Measurements from ENCODE around the gene SEC14L1.
"Not testable (repeated sequence)": the region's sequence is repeated elsewhere in the genome, so short reads cannot be mapped to it uniquely, and the experiment has no call there.

The SEC14L1 gene

DNA sequence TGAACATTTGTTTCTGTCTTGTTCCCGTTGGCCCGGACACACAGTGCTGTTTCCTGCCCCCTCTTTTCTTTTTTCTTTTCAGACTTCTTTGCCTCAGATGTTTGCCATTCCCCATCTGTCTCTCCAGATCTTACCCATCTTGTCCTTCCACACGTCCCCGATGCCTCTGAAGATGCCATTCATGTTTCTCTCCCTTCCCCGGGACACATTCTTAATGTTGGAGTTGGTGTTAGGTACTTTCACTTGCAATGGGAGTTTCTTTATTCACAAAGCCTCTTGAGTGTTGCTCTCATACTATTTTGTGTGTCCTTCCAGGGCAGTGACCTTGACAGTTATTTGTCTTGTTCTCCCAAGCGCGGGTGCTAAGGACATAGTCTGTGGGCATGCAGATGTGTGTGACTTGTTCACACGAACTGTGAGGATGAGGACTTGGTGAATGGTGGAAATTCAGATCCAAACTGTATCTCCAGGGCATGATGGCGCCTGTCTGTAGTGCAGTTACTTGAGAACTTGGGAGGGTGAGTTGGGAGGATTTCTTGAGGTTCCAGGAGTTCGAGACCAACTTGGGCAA, 8.3 kb downstream of the SEC14L1 start:
- no peak for TF ChIP-seq Cebpa-rat (IDR thresholded peaks at IDR 0.05)
- Histone ChIP-seq H3K36me3 (peaks cover 41 to 100% (median 77%) of the 10 kb centered on the region in 11 experiments), H3K4me1 (peaks cover 37 to 79% (median 48%) of the 10 kb centered on the region in 10 experiments), H4K20me1 (peaks cover 0 to 100% (median 43%) of the 10 kb centered on the region in 11 experiments; a peak in 17 of 22 replicates), H3K27me3 (no peaks in the 10 kb centered on the region), H3K27ac (no peak overlapping the region), H3K4me2 (no peak overlapping the region), H3K4me3 (no peak overlapping the region), H3K9ac (no peak overlapping the region), H3K9me3 (replicated peaks in 1 of 11) (no peaks in the 10 kb centered on the region)

- no peak overlapping the region for H3K27ac ChIP-seq
- peaks cover 0 to 100% (median 51%) of the 10 kb centered on the region in 11 experiments; a peak in 19 of 22 replicates for H4K20me1 ChIP-seq
- TF ChIP-seq Cebpa-rat (IDR thresholded peaks at IDR 0.05), result no peak
- peaks cover 35 to 68% (median 45%) of the 10 kb centered on the region in 10 experiments for H3K4me1 ChIP-seq
- H3K27me3 ChIP-seq, result no peaks in the 10 kb centered on the region
- no peak overlapping the region for H3K4me3 ChIP-seq
- H3K9me3 ChIP-seq (replicated peaks in 1 of 11), result no peaks in the 10 kb centered on the region
- peak overlapping the region in 1 of 11 experiments; percentile 31; a peak in 2 of 22 replicates for H3K9ac ChIP-seq
- peak overlapping the region in 5 of 11 experiments; percentile 6 to 31 (median 24); a peak in 8 of 22 replicates for H3K4me2 ChIP-seq
- peaks cover 29 to 98% (median 65%) of the 10 kb centered on the region in 11 experiments for H3K36me3 ChIP-seq
Measured at GRCh38 chr17:77150196-77150595, 9.4 kb downstream of the SEC14L1 start.

DNA sequence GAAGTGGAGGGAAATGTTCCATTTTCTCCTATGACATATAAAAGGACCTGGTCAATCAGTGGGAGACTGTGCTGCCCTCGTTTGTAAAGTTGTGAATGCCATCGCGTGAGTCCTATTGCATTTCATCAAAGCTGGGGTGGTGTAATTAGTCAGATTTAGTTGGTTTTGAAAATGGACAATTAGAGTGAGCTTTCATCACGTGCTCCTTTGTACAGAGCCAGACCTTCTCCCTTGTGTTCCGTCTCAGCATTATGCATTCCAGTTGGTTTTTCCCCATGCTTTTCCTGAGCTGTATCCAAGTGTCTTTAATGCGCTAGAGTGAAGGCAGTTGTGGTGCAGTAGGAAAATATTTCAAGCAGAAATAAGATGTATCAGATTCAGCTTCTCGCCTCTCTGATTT, 10.4 kb downstream of the SEC14L1 start:
- Histone ChIP-seq H3K36me3 (peaks cover 23 to 98% (median 59%) of the 10 kb centered on the region in 11 experiments), H3K27ac (no peak overlapping the region), H3K9ac (0 out of 22 replicates have a peak overlapping the region, but pooled peaks of 1 of the 11 experiments have one; percentile 1), H3K27me3 (no peaks in the 10 kb centered on the region), H3K4me3 (no peak overlapping the region), H4K20me1 (peaks cover 0 to 100% (median 61%) of the 10 kb centered on the region in 11 experiments; a peak in 20 of 22 replicates), H3K9me3 (replicated peaks in 1 of 11) (no peaks in the 10 kb centered on the region), H3K4me1 (peaks cover 25 to 68% (median 36%) of the 10 kb centered on the region in 10 experiments), H3K4me2 (peak overlapping the region in 2 of 11 experiments; percentile 36 to 39; a peak in 1 of 22 replicates)
- no peak for TF ChIP-seq Cebpa-rat (IDR thresholded peaks at IDR 0.05)

DNA sequence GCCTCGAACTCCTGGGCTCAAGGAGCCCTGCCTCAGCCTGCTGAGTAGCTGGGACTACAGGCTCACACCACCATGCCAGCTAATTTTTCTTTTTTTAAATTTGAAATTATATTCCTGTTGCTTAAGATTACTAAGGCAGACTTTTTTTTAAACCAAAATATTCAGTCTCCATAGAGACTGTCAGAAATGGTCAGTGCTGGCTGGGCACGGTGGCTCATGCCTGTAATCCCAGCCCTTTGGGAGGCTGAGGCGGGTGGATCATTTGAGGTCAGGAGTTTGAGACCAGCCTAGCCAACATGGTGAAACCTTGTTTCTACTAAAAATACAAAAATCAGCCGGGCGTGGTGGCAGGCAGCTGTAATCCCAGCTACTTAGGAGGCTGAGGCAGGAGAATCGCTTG, 11.3 kb downstream of the SEC14L1 start:
- H3K4me3 ChIP-seq; H3K27ac ChIP-seq; H3K27me3 ChIP-seq; H3K9me3 ChIP-seq (replicated peaks in 1 of 11): not testable (repeated sequence)
- Histone ChIP-seq H3K9ac (peak overlapping the region in 1 of 11 experiments; percentile 1; a peak in 1 of 22 replicates), H4K20me1 (peaks cover 0 to 100% (median 63%) of the 10 kb centered on the region in 11 experiments; a peak in 20 of 22 replicates), H3K4me1 (peaks cover 21 to 63% (median 34%) of the 10 kb centered on the region in 10 experiments), H3K4me2 (peak overlapping the region; percentile 7 to 39 (median 29); a peak in 14 of 22 replicates), H3K36me3 (peaks cover 23 to 98% (median 53%) of the 10 kb centered on the region in 11 experiments)

DNA sequence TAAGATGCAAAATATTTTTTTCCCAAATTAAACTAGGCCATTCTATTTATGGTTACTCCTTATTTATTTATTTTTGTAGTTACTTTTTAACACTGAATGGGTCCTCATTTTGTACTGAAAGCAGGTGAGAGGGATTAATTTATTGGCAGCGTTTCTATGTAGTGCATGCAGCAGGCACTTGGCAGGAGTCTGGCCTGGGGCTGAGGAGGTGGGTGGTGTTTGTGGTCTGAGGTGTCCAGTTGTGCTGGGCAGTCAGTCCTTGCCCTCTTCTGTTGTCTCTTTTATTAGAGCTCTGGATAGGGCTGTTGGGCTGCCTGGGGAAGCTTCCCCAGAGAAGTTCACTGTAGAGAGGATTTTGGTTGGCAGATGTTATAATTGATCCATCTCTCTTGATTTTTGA, 12.7 kb downstream of the SEC14L1 start:
- Histone ChIP-seq H3K4me1 (peaks cover 21 to 71% (median 34%) of the 10 kb centered on the region in 10 experiments), H3K9ac (peak overlapping the region in 1 of 11 experiments; percentile 38; a peak in 1 of 22 replicates), H3K9me3 (replicated peaks in 1 of 11) (peaks cover 0 to 7% (median 0%) of the 10 kb centered on the region in 11 experiments; a peak in 3 of 22 replicates), H3K36me3 (peaks cover 24 to 98% (median 49%) of the 10 kb centered on the region in 11 experiments), H3K4me3 (no peak overlapping the region), H3K27ac (no peak overlapping the region), H3K27me3 (no peaks in the 10 kb centered on the region), H4K20me1 (peaks cover 0 to 100% (median 63%) of the 10 kb centered on the region in 11 experiments; a peak in 20 of 22 replicates), H3K4me2 (peak overlapping the region in 4 of 11 experiments; percentile 28 to 44 (median 40); a peak in 6 of 22 replicates)
- no peak for TF ChIP-seq Cebpa-rat (IDR thresholded peaks at IDR 0.05)

DNA sequence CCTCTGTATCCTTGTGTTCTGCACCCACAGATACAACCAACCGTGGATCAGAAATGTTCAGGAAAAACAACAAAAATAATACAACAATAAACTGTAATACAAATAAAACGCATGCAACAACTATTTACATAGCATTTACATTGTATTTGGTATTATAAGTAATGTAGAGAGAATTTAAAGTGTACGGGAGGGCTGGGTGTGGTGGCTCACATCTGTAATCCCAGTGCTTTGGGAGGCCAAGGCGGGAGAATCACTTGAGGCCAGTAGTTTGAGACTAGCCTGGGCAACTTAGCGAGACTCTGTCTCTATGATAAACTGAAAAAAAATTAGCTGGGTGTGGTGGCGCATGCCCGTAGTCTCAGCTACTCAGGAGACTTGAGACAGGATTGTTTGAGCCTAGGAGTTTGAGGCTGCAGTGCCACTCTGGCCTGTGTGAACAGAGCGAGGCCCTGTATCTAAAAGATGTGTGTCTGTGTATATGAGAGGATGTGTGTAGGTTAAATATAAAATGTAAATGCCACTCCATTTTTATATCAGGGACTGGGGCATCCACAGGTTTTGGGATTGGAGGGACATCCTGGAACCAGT, 13.3 kb downstream of the SEC14L1 start:
- no peak overlapping the region; a peak in 1 of 22 replicates for H3K4me2 ChIP-seq
- no peak overlapping the region for H3K4me3 ChIP-seq
- H3K27me3 ChIP-seq, result no peaks in the 10 kb centered on the region
- TF ChIP-seq Cebpa-rat (IDR thresholded peaks at IDR 0.05), result no peak
- peak overlapping the region in 1 of 11 experiments; percentile 34; a peak in 1 of 22 replicates for H3K9ac ChIP-seq
- peaks cover 19 to 73% (median 34%) of the 10 kb centered on the region in 10 experiments for H3K4me1 ChIP-seq
- H3K9me3 ChIP-seq (replicated peaks in 1 of 11), result peaks cover 0 to 8% (median 0%) of the 10 kb centered on the region in 11 experiments; a peak in 3 of 22 replicates
- peaks cover 0 to 100% (median 61%) of the 10 kb centered on the region in 11 experiments; a peak in 20 of 22 replicates for H4K20me1 ChIP-seq
- H3K27ac ChIP-seq, result no peak overlapping the region
- peaks cover 19 to 92% (median 43%) of the 10 kb centered on the region in 11 experiments for H3K36me3 ChIP-seq

GRCh38 chr17:77155125-77155524, 14.4 kb downstream of the SEC14L1 start:
- peaks cover 0 to 8% (median 0%) of the 10 kb centered on the region in 11 experiments; a peak in 3 of 22 replicates for H3K9me3 ChIP-seq (replicated peaks in 1 of 11)
- H4K20me1 ChIP-seq, result peaks cover 0 to 100% (median 56%) of the 10 kb centered on the region in 11 experiments; a peak in 20 of 22 replicates
- no peaks in the 10 kb centered on the region for H3K27me3 ChIP-seq
- no peak for TF ChIP-seq Cebpa-rat (IDR thresholded peaks at IDR 0.05)
- no peak overlapping the region for H3K4me3 ChIP-seq
- H3K36me3 ChIP-seq, result peaks cover 14 to 82% (median 33%) of the 10 kb centered on the region in 11 experiments
- H3K9ac ChIP-seq, result no peak overlapping the region
- peaks cover 15 to 83% (median 31%) of the 10 kb centered on the region in 10 experiments for H3K4me1 ChIP-seq
- H3K27ac ChIP-seq, result no peak overlapping the region
- no peak overlapping the region; a peak in 1 of 22 replicates for H3K4me2 ChIP-seq

GRCh38 chr17:77157766-77158165, 17.0 kb downstream of the SEC14L1 start:
- Histone ChIP-seq H3K4me1 (peaks cover 16 to 85% (median 28%) of the 10 kb centered on the region in 10 experiments), H4K20me1 (peaks cover 0 to 100% (median 42%) of the 10 kb centered on the region in 11 experiments; a peak in 20 of 22 replicates), H3K9me3 (replicated peaks in 1 of 11) (peaks cover 0 to 11% (median 0%) of the 10 kb centered on the region in 11 experiments; a peak in 4 of 22 replicates), H3K36me3 (peaks cover 9 to 67% (median 14%) of the 10 kb centered on the region in 11 experiments; a peak in 19 of 22 replicates)
- H3K9ac ChIP-seq, H3K27ac ChIP-seq, H3K4me2 ChIP-seq, H3K27me3 ChIP-seq, H3K4me3 ChIP-seq: not testable (repeated sequence)

Data from BLaER1 treated with 17β-estradiol and CSF1 and Interleukin-3, amounts not matched to agents 10 nM and 100 nM (cell line).